Astrocyte (in vitro differentiated cells and primary cell): ENCODE measurements around the gene HSD17B4. TPM values are rescaled to one million over a fixed set of nuclear protein-coding genes. Genes with fewer than 3 reads are reported as not detected.
A peak's percentile ranks its signal among the peaks of the same experiment; 100 is the strongest.

Experiments used
- DNase-seq: peaks from one replicate; pipeline ENCODE4 v3.0.0-alpha.2; 2010; ENCODE audit warnings: low read depth
- FAIRE-seq: peaks from 2 replicates; lab custom pipeline; 2011; peaks lifted over from hg19 to GRCh38; lab: Jason Lieb, UNC
- H2AFZ ChIP-seq: 2 replicates; pipeline ENCODE4 v1.6.0; 2012; ENCODE audit warnings: low read depth, low read length, inconsistent platforms
- H3K27ac ChIP-seq: 2 replicates; pipeline ENCODE4 v1.5.1; 2011; ENCODE audit warnings: low read depth, low read length, inconsistent platforms
- H3K27me3 ChIP-seq: 2 replicates; pipeline ENCODE4 v1.6.0; 2011; ENCODE audit warnings: low read length, inconsistent platforms; ENCODE audit not compliant: insufficient read depth
- H3K36me3 ChIP-seq: 2 replicates; pipeline ENCODE4 v1.5.1; 2011; ENCODE audit warnings: low read length, inconsistent platforms; ENCODE audit not compliant: insufficient read depth
- H3K4me1 ChIP-seq: 2 replicates; pipeline ENCODE4 v1.5.1; 2011; ENCODE audit warnings: low read length, inconsistent platforms; ENCODE audit not compliant: insufficient read depth
- H3K4me2 ChIP-seq: 2 replicates; pipeline ENCODE4 v1.6.0; 2012; ENCODE audit warnings: low read length, inconsistent platforms
- H3K4me3 ChIP-seq: 2 replicates; pipeline ENCODE4 v1.5.1; 2011; ENCODE audit warnings: low read depth, mild to moderate bottlenecking, low read length, inconsistent platforms; ENCODE audit not compliant: insufficient read depth
- H3K79me2 ChIP-seq: 2 replicates; pipeline ENCODE4 v1.6.0; 2012; ENCODE audit warnings: mild to moderate bottlenecking, low read length, inconsistent platforms; ENCODE audit not compliant: insufficient read depth
- H3K9ac ChIP-seq: 2 replicates; pipeline ENCODE4 v1.6.0; 2012; ENCODE audit warnings: mild to moderate bottlenecking, low read length, inconsistent platforms
- H3K9me3 ChIP-seq: 2 replicates; pipeline ENCODE4 v1.5.1; 2012; ENCODE audit warnings: low read depth, mild to moderate bottlenecking, low read length, inconsistent platforms; ENCODE audit not compliant: insufficient read depth
- H4K20me1 ChIP-seq: 2 replicates; pipeline ENCODE4 v1.6.0; 2012; ENCODE audit warnings: low read length, inconsistent platforms; ENCODE audit not compliant: insufficient read depth
- H3K27ac Mint-ChIP-seq: one replicate; pipeline ENCODE4 v1.8.0; 2021; ENCODE audit warnings: mild to moderate bottlenecking, mixed read lengths; ENCODE audit not compliant: unreplicated experiment
- H3K27me3 Mint-ChIP-seq: one replicate; pipeline ENCODE4 v1.8.0; 2021; ENCODE audit warnings: low read depth, mixed read lengths; ENCODE audit not compliant: unreplicated experiment
- H3K36me3 Mint-ChIP-seq: one replicate; pipeline ENCODE4 v1.8.0; 2021; ENCODE audit warnings: low read depth, mixed read lengths; ENCODE audit not compliant: unreplicated experiment
- H3K4me1 Mint-ChIP-seq: one replicate; pipeline ENCODE4 v1.8.0; 2021; ENCODE audit warnings: low read depth, mixed read lengths; ENCODE audit not compliant: unreplicated experiment
- H3K4me3 Mint-ChIP-seq: one replicate; pipeline ENCODE4 v1.8.0; 2021; ENCODE audit warnings: mild to moderate bottlenecking, moderate library complexity, mixed read lengths; ENCODE audit not compliant: unreplicated experiment
- H3K9me3 Mint-ChIP-seq: one replicate; pipeline ENCODE4 v1.8.0; 2021; ENCODE audit warnings: mild to moderate bottlenecking, mixed read lengths; ENCODE audit not compliant: unreplicated experiment
- CTCF ChIP-seq: IDR thresholded peaks from 2 replicates; pipeline ENCODE4 v1.5.1; 2011; ENCODE audit warnings: low read depth, mild to moderate bottlenecking, inconsistent platforms, low read length, moderate library complexity; ENCODE audit not compliant: insufficient read depth
- EZH2 ChIP-seq: IDR thresholded peaks from 2 replicates; pipeline ENCODE4 v1.6.1; 2012; ENCODE audit warnings: mild to moderate bottlenecking, low read length, inconsistent platforms; ENCODE audit not compliant: insufficient read depth
- total RNA-seq: library from RNA; stranded (reverse); gene quantifications from 2 replicates; pipeline ENCODE4 v1.2.1, GENCODE V29; 2021

The HSD17B4 gene
- total RNA-seq, 1 donor from 2014 or later: 108 TPM

GRCh38 chr5:119451561-119451960 lies 736 bp upstream of the HSD17B4 start:
- Histone ChIP-seq H4K20me1 (no peaks in the 10 kb centered on the region), H3K79me2 (peaks cover 12% of the 10 kb centered on the region), H2AFZ (peak overlapping the region; percentile 79), H3K36me3 (no peaks in the 10 kb centered on the region), H3K4me1 (no peaks in the 10 kb centered on the region), H3K4me3 (no peak overlapping the region), H3K27me3 (no peaks in the 10 kb centered on the region), H3K27ac (no peak overlapping the region), H3K9ac (no peak overlapping the region), H3K4me2 (peak overlapping the region; percentile 92), H3K9me3 (peaks cover 3% of the 10 kb centered on the region)
- Mint-ChIP-seq H3K4me3 (peak overlapping the region; percentile 97), H3K27ac (no peak overlapping the region), H3K27me3 (no peaks in the 10 kb centered on the region), H3K36me3 (no peaks in the 10 kb centered on the region), H3K9me3 (peaks cover 9% of the 10 kb centered on the region), H3K4me1 (no peaks in the 10 kb centered on the region)
- DNase-seq (no peak), FAIRE-seq (no peak)
- no peak for TF ChIP-seq EZH2
- TF ChIP-seq CTCF: no peak

- H3K4me3 Mint-ChIP-seq: peak overlapping the region; percentile 97
- DNase-seq (no peak), FAIRE-seq (no peak)
- no peaks in the 10 kb centered on the region for H3K4me1 ChIP-seq
- H3K4me2 ChIP-seq: peak overlapping the region; percentile 92
- TF ChIP-seq CTCF (no peak), EZH2 (no peak)
- no peaks in the 10 kb centered on the region for H3K27me3 Mint-ChIP-seq
- peaks cover 3% of the 10 kb centered on the region for H3K9me3 ChIP-seq
- peak overlapping the region; percentile 80 for H3K4me3 ChIP-seq
- H2AFZ ChIP-seq: peak overlapping the region; percentile 79
- peaks cover 2% of the 10 kb centered on the region for H3K36me3 ChIP-seq
- no peaks in the 10 kb centered on the region for H4K20me1 ChIP-seq
- peaks cover 9% of the 10 kb centered on the region for H3K9me3 Mint-ChIP-seq
- H3K79me2 ChIP-seq: peaks cover 12% of the 10 kb centered on the region
- no peaks in the 10 kb centered on the region for H3K27me3 ChIP-seq
- no peak overlapping the region for H3K27ac ChIP-seq
- H3K4me1 Mint-ChIP-seq: no peaks in the 10 kb centered on the region
- H3K36me3 Mint-ChIP-seq: no peaks in the 10 kb centered on the region
- peak overlapping the region; percentile 36 for H3K27ac Mint-ChIP-seq
- H3K9ac ChIP-seq: no peak overlapping the region
Measured at GRCh38 chr5:119452060-119452372, 281 bp upstream of the HSD17B4 start.

DNA sequence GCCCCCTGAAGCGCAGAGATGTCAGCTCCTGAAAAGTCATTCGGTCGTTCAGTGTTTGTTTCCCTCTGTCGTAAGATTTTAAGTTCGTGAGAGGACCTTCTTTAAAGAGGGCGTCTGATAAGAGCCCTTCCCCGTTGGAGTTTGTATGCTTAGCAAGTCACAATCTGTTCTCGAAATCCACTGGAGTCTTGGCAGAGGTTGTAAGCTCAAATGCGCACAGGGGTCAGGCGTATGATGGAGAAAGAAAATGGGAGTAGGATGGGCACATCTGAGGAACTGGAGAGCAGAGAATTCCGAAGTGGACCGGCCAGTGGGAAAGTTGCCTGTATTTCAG lies 710 bp downstream of the HSD17B4 start:
- Histone ChIP-seq H3K27ac (peak overlapping the region; percentile 68), H3K9me3 (peaks cover 3% of the 10 kb centered on the region), H3K9ac (peak overlapping the region; percentile 80), H3K4me1 (no peaks in the 10 kb centered on the region), H3K27me3 (no peaks in the 10 kb centered on the region), H3K4me2 (peak overlapping the region; percentile 92), H3K36me3 (peaks cover 3% of the 10 kb centered on the region), H4K20me1 (no peaks in the 10 kb centered on the region), H2AFZ (peak overlapping the region; percentile 79), H3K4me3 (peak overlapping the region; percentile 80), H3K79me2 (peaks cover 12% of the 10 kb centered on the region)
- H3K36me3 Mint-ChIP-seq: no peaks in the 10 kb centered on the region
- peak overlapping the region; percentile 83 for H3K27ac Mint-ChIP-seq
- no peaks in the 10 kb centered on the region for H3K4me1 Mint-ChIP-seq
- H3K9me3 Mint-ChIP-seq: peaks cover 9% of the 10 kb centered on the region
- peak overlapping the region; percentile 97 for H3K4me3 Mint-ChIP-seq
- TF ChIP-seq EZH2 (no peak), CTCF (no peak)
- no peaks in the 10 kb centered on the region for H3K27me3 Mint-ChIP-seq
- DNase-seq: peak; percentile 29
- no peak for FAIRE-seq
